ENCODE results near the gene TMEM163.

DNA sequence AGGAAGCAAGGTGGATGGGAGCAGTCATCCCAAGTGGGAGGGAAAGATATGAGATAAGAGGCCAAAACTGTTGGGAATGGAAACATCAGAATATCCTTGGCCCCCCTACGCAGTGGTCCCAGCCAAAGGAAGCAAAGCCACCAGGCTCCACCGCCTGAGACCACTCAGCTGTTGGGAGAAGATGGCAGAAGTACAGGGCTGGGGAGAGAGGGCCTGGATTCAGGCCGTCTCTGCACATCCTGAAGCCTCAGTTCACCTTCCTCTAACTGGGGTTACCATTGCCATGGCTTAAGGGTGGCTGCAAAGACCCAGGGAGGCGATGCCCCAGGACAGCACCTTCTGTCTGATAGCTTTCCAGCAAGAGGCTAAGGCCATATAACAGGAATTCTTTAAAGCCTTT is 271.1 kb downstream of the TMEM163 start:
- no peak for TF ChIP-seq EP300 (IDR thresholded peaks at IDR 0.05)
- TF ChIP-seq, protein P1, sequence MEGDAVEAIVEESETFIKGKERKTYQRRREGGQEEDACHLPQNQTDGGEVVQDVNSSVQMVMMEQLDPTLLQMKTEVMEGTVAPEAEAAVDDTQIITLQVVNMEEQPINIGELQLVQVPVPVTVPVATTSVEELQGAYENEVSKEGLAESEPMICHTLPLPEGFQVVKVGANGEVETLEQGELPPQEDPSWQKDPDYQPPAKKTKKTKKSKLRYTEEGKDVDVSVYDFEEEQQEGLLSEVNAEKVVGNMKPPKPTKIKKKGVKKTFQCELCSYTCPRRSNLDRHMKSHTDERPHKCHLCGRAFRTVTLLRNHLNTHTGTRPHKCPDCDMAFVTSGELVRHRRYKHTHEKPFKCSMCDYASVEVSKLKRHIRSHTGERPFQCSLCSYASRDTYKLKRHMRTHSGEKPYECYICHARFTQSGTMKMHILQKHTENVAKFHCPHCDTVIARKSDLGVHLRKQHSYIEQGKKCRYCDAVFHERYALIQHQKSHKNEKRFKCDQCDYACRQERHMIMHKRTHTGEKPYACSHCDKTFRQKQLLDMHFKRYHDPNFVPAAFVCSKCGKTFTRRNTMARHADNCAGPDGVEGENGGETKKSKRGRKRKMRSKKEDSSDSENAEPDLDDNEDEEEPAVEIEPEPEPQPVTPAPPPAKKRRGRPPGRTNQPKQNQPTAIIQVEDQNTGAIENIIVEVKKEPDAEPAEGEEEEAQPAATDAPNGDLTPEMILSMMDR (IDR thresholded peaks at IDR 0.05) = no peak
- no peak for TF ChIP-seq POLR2A (IDR thresholded peaks at IDR 0.05)
